Stimulated activated CD8-positive, alpha-beta memory T cell treated with anti-CD3 and anti-CD28 coated beads, Interleukin-2, amount 100 ng/mL, for 1 hour (primary cell): ENCODE results near the gene ZNF224.
"Not testable (repeated sequence)": the region's sequence is repeated elsewhere in the genome, so short reads cannot be mapped to it uniquely, and the experiment has no call there.

ENCODE experiments used
- DNase-seq, 2 donors: peaks; one replicate each; pipeline ENCODE4 v3.0.0-alpha.2; 2020; ENCODE audit warnings: low read depth in 2 of 2

The ZNF224 gene

DNA sequence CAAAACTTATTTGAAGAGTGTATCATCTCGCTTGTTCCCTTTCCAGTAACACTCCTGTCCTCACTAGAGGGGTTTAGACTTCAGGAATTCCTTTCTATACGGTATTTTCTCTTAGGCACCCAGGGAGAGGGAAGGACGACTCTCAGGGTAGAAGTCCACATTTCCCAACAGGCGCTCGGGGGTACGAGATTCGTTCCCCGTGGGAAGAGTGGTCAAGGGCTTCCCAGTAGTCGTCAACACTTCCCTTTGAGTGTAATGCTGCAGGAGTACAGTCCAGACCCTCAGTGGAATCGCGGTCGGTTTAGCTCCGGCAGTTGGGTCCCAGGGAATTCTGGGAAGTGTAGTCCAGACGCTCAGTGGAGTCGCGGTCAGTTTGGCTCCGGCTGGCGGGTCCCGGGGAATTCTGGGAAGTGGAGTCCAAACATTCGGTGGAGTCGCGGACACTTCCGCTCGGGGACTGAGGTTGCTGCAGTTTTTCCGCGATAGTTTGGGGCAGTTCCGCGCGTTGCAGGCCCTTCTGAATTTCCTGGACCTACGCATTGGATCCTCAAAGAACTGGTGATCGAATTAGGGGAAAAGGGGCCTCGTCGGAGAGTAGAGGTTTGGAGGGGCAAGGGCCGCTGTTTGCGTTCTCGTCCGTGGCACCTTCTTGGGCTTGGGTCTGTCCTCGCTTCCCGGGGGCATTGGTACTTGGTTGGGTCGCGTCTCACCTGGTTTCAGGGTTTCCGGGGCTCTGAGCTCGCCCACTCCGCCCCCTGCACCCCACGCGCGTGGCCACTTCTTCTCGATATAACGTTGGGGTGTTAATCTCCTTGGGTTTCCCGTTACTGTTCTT lies at the start of gene ZNF224:
ZNF224 (plus strand) TSS at position 431 of the 835 bp plus-strand sequence. CDS start 3,513 bp downstream, outside the sequence.
- peak; percentile 63 to 67 for DNase-seq

DNA sequence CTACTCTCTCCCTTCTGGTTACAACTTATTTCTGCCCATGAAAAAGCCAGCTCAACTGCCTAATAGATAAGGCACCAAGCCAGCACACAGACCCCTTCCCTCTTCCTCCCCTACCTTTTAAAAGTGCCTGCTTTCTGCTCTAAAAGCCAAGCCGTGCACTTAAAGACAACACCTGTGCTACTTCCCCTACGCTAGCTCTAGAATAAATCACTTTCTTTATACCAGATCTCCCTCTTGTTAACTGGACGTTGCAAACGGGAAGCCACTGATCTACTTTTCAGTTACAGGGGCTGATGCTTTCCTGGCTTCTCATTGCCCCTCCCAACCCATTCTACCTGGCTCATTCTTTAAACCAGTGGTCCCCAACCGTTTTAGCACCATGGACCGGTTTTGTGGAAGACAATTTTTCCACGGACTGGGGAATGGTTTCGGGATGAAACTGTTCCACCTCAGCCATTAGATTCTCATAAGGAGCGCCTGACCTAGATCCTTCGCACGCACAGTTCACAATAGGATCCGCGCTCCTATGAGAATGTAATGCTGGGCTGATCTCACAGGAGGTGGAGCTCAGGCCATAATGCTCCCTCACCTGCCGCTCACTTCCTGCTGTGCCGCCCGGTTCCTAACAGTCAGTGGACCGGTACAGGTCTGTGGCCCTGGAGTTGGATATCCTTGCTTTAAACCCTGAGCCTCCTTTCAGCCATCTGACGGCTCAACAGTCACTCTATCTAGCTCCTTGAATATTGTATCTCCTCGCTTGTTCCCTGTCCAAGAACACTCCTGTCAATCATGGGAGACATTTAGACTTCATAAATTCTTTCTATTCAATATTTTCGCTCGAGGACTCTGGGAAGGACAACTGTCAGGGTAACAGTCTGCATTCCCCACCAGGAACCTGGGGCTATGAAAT lies 43.2 kb upstream of the ZNF224 start:
- DNase-seq, result no peak

DNA sequence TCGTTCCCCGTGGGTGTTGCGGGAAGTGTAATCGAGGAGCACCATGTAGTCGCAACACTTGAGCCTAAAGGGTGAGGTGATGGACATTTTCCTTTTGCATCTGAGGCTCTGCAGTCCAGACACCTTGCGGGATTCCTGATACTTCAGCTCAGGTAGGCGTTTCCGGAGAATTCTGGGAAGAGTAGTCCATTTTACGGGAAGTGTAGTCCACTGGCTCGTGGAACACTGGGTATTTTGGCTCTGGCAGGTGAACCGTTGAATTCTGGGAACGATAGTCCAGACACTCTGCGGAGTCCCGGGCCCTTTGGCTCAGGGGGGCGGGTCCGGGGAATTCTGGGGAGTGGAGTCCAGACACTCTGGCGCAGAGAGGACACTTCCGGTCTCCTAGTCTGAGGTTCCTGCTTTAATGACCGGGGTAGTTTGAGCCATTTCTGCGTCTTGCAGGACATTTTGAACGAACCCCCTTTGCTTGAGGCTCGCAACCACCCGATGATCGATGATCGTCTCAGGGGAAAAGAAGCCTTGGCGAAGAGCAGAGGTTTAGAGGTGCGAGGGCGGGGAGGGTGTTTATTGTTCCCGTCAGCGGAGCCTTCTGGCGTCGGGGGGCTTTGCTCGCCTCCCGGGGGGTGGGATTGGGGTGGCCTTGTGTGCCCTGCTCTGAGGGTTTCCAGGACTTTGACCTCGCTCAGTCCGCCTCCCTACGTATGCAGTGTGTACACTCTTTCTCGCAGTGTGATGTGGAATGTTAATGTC lies 42.3 kb upstream of the ZNF224 start, which contains the start of gene ZNF223:
ZNF223 (plus strand) TSS at position 387 of the 753 bp plus-strand sequence. CDS start 3,141 bp downstream, outside the sequence.
- DNase-seq, result peak; percentile 28 to 29

DNA sequence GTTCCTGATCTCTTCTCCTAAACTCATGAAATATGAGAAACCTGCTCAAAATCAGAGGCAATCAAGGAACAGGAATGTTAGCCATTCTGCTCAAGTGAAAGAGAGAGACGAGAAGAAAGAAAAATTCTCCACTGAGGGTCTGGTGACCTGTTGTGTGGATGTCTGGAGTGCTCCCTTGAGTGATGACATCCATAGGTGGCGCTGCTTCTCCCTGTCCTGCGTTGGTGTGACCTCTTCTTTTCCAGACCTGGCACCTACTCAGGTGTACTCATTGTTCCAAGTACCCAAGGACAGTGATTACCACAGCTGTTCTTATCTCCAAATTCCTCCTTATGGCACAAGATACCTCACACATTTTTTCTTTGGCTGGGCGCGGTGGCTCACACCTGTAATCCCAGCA lies 38.3 kb upstream of the ZNF224 start:
- DNase-seq, result no peak

DNA sequence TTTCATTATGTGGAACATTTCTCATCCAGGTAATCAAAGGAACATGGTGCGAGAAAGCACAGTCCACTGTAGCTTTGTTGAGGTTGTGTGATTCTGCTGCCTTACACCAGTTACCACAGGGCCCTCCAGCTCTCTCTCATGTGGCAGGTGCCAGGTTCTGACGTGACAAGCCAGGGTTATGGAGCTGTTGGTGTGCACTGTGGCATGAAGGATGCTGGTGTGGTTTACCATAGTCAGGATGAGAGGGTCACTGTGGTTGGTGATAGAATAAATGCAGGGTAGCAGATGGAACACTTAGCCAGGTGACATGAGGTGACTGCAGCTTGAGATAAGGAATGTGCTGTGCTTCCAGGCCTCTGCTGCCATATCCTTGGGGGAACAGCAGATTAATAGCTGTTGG lies 34.9 kb upstream of the ZNF224 start:
- no peak for DNase-seq

DNA sequence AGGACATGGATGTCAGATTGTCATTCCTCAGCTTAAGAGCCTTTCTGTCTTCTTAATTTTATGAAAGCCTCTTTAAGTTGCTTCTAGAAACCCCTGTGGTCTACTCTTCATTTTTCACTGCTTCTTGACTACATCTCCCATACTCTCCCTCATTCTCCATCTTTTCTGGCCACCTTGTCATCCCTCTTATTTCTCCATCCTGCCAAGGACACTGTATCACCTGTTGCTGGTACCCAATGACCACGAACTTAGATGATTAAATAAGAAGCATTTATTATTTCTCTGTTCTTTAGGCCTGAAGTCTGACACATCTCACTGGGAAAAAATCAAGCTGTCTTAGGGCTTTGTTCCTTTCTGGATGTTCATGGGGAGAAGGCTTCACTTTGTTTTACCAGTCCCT lies 33.1 kb upstream of the ZNF224 start:
- no peak for DNase-seq

DNA sequence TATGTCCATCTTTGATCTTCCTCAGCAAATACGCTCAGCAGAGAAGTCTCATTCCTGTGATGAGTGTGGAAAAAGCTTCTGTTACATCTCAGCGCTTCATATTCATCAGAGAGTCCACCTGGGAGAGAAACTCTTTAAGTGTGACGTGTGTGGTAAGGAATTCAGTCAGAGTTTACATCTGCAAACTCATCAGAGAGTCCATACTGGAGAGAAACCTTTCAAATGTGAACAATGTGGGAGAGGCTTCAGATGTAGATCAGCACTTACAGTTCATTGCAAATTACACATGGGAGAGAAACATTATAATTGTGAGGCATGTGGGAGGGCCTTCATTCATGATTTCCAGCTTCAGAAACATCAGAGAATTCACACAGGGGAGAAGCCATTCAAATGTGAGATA lies 27.9 kb upstream of the ZNF224 start:
- DNase-seq, result no peak

DNA sequence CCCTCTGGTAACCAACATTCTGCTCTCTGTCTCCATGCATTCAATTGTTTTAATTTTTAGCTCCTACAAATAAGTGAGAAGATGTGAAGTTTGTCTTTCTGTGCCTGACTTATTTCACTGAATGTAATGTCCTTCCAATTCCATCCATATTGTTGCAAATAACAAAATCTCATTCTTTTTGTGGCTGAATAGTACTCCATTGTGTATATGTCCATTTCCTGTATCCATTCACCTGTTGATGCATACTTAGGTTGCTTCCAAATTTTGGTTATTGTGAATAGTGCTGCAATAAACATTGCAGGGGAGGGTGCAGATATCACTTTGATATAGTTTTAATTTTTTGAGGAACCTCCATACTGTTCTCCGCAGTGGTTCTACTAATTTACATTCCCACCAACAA lies 24.7 kb upstream of the ZNF224 start:
- no peak for DNase-seq

DNA sequence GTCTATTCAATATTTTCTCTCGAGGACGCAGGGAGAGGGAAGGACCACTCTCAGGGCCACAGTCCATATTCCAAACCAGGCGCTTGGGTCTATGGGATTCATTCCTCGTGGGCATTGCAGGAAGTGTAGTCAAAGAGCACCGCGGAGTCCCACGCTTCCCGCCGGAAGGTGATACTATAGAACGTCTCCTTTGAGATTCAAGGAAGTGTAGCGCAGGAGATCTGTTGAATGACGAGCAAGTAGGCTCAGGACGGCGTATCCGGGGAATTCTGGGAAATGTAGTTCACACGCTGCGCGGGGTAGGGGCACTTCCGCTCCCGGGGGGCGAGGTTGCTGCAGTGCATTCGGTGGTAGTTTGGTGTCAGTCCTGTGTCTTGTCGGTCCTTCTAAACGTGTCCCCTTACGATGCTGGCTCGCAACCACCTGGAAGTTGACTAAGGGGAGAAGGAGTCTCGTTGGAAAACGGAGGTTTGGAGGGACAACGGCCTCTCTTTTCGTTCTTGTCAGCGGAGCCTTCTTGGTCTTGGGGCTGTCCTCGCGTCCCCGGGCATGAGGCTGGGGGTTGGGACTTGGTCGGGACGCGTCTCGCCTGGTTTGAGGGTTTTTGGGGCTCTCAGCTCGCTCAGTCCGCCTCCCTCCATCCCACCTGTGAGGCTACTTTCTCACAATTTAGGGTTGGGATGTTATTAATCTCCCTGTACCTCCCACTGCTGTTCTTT lies 22.2 kb upstream of the ZNF224 start, which contains the start of gene ZNF284:
ZNF284 (plus strand) TSS at position 336 of the 719 bp plus-strand sequence. CDS start 4,231 bp downstream, outside the sequence.
- peak; percentile 62 to 68 for DNase-seq

DNA sequence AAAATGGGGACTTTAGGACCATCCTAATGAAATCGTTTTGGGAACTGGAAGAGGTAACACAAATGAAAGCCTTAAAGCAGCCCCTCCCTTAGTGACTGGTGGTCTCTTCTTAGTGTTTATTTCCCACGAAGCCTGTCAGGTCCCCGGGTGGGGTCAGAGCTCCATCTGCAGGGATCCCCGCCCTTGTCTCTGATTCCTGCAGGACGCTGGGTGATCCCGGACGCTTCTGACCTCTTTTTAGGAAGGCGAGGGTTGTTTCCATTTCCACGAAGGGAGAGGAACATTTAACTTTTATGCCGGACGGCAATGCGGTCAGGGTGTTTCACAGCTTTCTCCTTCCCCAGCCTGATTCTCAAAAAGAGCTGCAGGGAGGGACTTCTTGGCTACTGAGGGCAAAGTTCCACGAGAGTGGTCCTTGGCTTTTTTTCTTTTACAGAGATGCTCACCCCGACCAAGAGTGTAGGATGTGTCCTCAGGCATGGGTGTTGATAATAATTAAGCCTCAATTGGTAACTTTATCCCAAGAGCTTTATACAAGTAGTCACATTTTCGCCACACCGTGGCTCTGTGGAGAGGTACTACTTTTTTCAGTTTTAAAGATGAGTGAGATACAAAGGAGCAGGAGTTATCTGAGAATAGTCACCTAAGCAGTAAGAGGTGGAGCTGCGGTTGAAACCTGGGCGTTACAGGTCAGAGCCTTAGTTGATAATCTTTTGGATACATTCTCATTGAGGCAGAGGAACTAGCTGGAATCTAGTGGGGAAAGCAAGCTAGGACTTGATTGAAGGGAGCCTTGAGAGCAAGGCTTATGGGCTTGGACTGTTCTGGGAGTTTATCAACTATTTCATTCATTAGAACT lies 21.4 kb upstream of the ZNF224 start:
- DNase-seq, result no peak

DNA sequence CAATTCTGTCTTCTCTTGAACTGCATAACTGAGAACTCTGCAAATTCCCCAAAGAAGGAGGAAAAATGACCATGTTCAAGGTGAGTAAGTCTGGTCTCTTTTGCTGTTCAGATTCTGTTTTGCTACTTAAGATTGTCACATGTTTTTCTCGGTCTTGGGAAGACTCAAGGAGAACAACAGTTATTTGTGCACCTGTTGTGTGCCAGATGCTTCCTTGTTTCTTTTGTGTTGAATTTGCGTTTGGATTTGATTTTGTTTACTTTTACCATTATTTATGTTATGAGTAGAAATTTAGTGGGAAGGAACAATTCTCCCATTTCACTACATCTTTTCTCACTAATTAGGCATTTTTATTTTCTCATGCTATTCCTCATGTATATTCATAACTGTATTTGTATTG lies 17.8 kb upstream of the ZNF224 start:
- DNase-seq, result no peak

DNA sequence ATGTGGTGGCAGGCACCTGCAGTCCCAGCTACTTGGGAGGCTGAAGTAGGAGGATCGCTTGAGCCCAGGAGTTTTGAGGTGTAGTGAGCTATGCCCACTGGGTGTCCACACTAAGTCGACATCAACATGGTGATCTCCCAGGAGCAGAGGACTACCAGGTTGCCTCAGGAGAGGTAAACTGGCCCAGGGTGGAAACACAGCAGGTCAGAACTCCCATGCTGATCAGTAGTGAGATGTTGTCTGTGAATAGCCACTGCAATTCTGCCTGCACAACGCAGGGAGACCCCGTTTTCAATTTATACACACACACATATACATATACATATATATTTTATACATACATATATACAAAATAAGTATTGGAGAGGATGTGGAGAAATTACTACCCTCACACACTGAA lies 2.1 kb upstream of the ZNF224 start:
- no peak for DNase-seq

DNA sequence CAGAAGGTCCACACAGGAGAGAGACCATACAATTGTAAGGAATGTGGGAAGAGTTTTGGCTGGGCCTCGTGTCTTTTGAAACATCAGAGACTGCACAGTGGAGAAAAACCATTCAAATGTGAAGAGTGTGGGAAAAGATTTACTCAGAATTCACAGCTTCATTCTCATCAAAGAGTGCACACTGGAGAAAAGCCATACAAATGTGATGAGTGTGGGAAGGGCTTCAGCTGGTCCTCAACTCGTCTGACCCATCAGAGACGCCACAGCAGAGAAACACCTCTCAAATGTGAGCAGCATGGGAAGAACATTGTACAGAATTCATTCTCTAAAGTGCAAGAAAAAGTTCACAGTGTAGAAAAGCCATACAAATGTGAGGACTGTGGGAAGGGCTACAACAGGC lies 13.6 kb downstream of the ZNF224 start:
- no peak for DNase-seq

DNA sequence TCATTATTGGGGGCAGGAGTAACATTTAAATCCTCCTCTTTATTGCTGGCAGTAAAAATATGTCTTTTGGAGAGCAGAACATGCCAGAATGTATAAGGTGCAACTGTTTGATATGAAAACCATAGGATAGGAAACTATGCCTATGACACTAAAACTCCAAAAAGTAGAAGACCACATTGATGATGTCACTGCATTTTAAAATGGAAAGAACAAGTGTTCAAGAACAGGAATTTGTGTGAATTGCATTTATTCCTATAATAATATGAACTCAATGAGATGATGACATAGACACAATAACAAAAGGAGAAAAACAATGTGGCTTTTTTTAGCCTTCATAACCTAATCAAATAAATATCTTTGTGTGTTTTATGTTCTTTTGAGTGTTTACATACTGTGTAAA lies 15.3 kb downstream of the ZNF224 start:
- DNase-seq, result no peak

DNA sequence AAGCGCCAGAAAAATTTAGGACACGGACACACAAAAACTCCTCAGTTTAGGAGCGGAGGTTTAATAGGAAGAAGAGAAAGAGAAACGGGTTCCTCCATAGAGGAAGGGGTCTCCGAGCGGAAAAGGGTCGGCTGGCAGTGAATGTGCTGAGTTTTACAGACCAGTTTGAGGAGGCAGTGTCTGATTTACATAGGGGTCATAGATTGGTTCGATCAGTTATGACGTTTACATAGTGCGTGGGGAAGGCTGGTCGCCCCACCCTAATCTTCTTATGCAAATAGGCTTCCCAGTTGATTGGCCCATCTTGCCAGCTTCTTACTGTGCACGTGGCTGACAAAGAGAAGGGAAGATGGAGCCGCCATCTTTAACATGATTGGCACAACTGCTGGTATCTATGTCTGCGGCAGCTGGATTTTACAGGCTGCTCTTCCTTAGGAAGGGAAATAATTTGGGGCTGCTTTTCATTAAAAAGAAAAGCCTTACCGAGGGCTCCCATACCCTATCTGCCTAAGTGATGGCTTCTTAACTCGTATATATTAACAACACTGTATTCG lies 17.8 kb downstream of the ZNF224 start:
- DNase-seq, result no peak

DNA sequence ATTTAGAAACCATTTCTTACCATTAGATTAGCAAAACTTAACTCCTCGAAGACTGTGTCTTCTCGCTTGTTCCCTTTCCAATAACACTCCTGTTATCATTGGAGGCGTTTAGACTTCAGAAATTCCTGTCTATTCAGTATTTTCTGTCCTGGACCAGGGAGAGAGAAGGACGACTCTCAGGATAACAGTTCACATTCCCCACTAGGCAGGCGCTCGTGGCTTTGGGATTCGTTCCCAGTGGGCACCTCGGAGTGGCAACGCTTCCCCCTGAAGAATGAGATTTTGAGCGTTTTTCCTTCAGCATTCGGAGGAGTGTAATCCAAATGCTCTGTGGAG lies 18.6 kb downstream of the ZNF224 start:
- no peak for DNase-seq

DNA sequence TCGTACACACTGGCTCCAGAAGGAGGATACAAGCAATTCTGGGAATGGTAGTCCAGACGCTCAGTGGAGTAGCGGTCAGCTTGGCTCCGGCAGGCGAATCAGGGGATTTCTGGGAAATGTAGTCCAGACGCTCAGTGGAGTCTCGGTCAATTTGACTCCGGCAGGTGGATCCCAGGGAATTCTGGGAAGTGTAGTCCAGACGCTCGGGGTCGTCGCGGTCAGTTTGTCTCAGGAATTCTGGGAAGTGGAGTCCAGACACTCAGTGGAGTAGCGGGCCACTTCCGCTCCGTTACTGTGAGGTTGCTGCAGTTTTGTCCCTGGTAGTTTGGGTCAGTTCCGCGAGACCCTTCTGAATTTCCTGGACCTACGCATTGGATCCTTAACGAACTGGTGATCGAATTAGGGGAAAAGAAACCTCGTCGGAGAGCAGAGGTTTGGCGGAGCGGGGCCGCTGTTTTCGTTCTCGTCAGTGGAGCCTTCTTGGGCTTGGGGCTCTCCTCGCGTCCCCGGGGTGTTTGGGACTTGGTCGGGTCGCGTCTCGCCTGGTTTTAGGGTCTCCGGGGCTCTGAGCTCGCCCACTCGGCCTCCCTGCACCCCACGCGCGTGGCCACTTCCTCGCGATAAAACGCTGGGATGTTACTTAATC lies 19.1 kb downstream of the ZNF224 start, which contains the start of gene ZNF225:
ZNF225 (plus strand) TSS at position 262 of the 646 bp plus-strand sequence. CDS start 2,429 bp downstream, outside the sequence.
- DNase-seq, result peak; percentile 63 to 68

DNA sequence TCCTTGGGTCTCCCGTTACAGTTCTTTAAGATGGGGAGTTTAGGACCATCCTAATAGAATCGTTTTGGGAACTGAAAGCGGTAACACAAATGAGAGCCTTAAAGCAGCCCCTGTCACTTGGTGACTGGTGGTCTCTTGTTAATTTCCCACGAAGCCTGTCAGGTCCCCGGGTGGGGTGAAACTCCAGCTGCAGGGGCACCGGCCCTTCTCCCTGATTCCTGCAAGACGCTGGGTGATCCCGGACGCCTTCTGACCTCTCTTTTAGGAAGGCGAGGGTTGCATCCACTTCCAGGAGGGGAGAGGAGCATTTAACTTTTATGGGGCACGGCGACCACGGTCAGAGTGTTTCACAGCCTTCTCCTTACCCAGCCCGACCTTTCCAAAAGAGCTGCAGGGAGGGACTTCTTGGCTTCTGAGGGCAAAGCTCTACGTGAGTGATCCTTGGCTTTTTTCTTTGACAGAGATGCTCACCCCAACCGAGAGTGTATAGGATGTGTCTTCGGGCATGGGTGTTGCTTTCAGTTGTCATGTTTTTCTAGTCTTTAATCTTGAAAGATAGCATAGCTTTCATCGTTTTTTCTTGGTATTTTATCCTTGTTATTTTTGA lies 19.7 kb downstream of the ZNF224 start:
- no peak for DNase-seq

DNA sequence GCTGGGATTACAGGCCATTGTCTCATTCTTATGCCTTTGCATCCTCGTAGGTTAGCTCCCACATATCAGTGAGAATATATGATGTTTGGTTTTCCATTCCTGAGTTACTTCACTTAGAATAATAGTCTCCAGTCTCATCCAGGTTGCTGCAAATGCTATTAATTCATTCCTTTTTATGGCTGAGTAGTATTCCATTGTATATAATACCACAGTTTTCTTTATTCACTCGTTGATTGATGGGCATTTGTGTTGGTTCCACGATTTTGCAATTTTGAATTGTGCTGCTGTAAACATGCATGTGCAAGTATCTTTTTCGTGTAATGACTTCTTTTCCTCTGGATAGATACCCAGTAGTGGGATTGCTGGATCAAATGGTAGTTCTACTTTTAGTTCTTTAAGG lies 27.0 kb downstream of the ZNF224 start:
- not testable (repeated sequence) for DNase-seq
